ENCODE data around the gene ZNF496. TPM values are rescaled to one million over a fixed set of nuclear protein-coding genes. Genes with fewer than 3 reads are reported as not detected.

Gene ZNF496
- total RNA-seq, 1 experiment from 2014 or later = 37.6 TPM

- POLR2A ChIA-PET (ENCODE audit: unreplicated experiment) = no interaction called here
- no peak overlapping the region for H3K27ac ChIP-seq
- no peaks in the 10 kb centered on the region for H3K9me3 ChIP-seq (ENCODE audit: insufficient read depth, low read depth)
- CTCF ChIA-PET = no interaction called here
- no peaks in the 10 kb centered on the region for H3K79me2 ChIP-seq (ENCODE audit: low read depth)
- H3K4me1 ChIP-seq (replicated peaks; ENCODE audit: insufficient read depth) = no peaks in the 10 kb centered on the region
- H3K4me2 ChIP-seq = no peak overlapping the region
- BruUV-seq (replicated peaks) = no TSS peak
- no peaks in the 10 kb centered on the region for H3K27me3 ChIP-seq (ENCODE audit: insufficient read depth, low read depth)
- H4K20me1 ChIP-seq (ENCODE audit: insufficient read depth) = no peaks in the 10 kb centered on the region; the same call in 1 of the 2 replicates
- H3K9me2 ChIP-seq (ENCODE audit: insufficient read depth) = no peaks in the 10 kb centered on the region
- intact Hi-C loops (cut with micrococcal nuclease; ENCODE audit: unreplicated experiment) = no loop called here
- no peak overlapping the region for H3K4me3 ChIP-seq
- no peak overlapping the region for H2AFZ ChIP-seq
- H3F3A ChIP-seq (ENCODE audit: insufficient read depth, low read depth) = no peaks in the 10 kb centered on the region
- no peaks in the 10 kb centered on the region for H3K36me3 ChIP-seq (ENCODE audit: low read depth)
- no peak for DNase-seq
- TF ChIP-seq CTCF (conservative IDR thresholded peaks at IDR 0.05) = no peak
- TF ChIP-seq EZH2 (IDR thresholded peaks at IDR 0.05; ENCODE audit: low read depth) = no peak
Measured at GRCh38 chr1:247343801-247344200, 12.1 kb upstream of the ZNF496 start.

GRCh38 chr1:247338723-247339275 lies 7.1 kb upstream of the ZNF496 start:
- Histone ChIP-seq H3K79me2 (ENCODE audit: low read depth) (peaks cover 11% of the 10 kb centered on the region), H3K4me2 (no peak overlapping the region), H4K20me1 (ENCODE audit: insufficient read depth) (no peaks in the 10 kb centered on the region; the same call in none of the 2 replicates), H3K9me2 (ENCODE audit: insufficient read depth) (no peaks in the 10 kb centered on the region), H2AFZ (no peak overlapping the region), H3F3A (ENCODE audit: insufficient read depth, low read depth) (no peaks in the 10 kb centered on the region), H3K4me3 (no peak overlapping the region), H3K27ac (no peak overlapping the region), H3K36me3 (ENCODE audit: low read depth) (no peaks in the 10 kb centered on the region), H3K4me1 (replicated peaks; ENCODE audit: insufficient read depth) (no peaks in the 10 kb centered on the region), H3K27me3 (ENCODE audit: insufficient read depth, low read depth) (no peaks in the 10 kb centered on the region), H3K9me3 (ENCODE audit: insufficient read depth, low read depth) (no peaks in the 10 kb centered on the region)
- BruUV-seq (replicated peaks) = no TSS peak
- intact Hi-C loops (cut with micrococcal nuclease; ENCODE audit: unreplicated experiment) = no loop called here
- no peak for DNase-seq
- ChIA-PET POLR2A (ENCODE audit: unreplicated experiment) (no interaction called here), CTCF (no interaction called here)
- TF ChIP-seq EZH2 (IDR thresholded peaks at IDR 0.05; ENCODE audit: low read depth) (no peak), CTCF (conservative IDR thresholded peaks at IDR 0.05) (no peak)

- 0 out of 2 replicates have a peak, but pooled peaks cover 4% of the 10 kb centered on the region for H3K4me1 ChIP-seq (replicated peaks; ENCODE audit: insufficient read depth)
- intact Hi-C loops (cut with micrococcal nuclease; ENCODE audit: unreplicated experiment) = no loop called here
Measured at GRCh38 chr1:247337961-247338360, 6.3 kb upstream of the ZNF496 start.

More at GRCh38 chr1:247337961-247338360, 6.3 kb upstream of the ZNF496 start:
- peaks cover 20% of the 10 kb centered on the region for H3K79me2 ChIP-seq (ENCODE audit: low read depth)
- H3F3A ChIP-seq (ENCODE audit: insufficient read depth, low read depth) = no peaks in the 10 kb centered on the region
- H3K36me3 ChIP-seq (ENCODE audit: low read depth) = no peaks in the 10 kb centered on the region
- no peaks in the 10 kb centered on the region; the same call in none of the 2 replicates for H4K20me1 ChIP-seq (ENCODE audit: insufficient read depth)
- H3K9me3 ChIP-seq (ENCODE audit: insufficient read depth, low read depth) = no peaks in the 10 kb centered on the region
- no peak overlapping the region for H2AFZ ChIP-seq
- no peak overlapping the region for H3K4me3 ChIP-seq
- H3K9me2 ChIP-seq (ENCODE audit: insufficient read depth) = no peaks in the 10 kb centered on the region
- ChIA-PET CTCF (no interaction called here), POLR2A (ENCODE audit: unreplicated experiment) (no interaction called here)
- no peak for DNase-seq
- no TSS peak for BruUV-seq (replicated peaks)
- no peaks in the 10 kb centered on the region for H3K27me3 ChIP-seq (ENCODE audit: insufficient read depth, low read depth)
- TF ChIP-seq EZH2 (IDR thresholded peaks at IDR 0.05; ENCODE audit: low read depth) (no peak), CTCF (conservative IDR thresholded peaks at IDR 0.05) (no peak)
- H3K4me2 ChIP-seq = no peak overlapping the region
- H3K27ac ChIP-seq = no peak overlapping the region
